ENCODE data around the gene PPY.
"Not testable (repeated sequence)": the region's sequence is repeated elsewhere in the genome, so short reads cannot be mapped to it uniquely, and the experiment has no call there.

PPY gene

DNA sequence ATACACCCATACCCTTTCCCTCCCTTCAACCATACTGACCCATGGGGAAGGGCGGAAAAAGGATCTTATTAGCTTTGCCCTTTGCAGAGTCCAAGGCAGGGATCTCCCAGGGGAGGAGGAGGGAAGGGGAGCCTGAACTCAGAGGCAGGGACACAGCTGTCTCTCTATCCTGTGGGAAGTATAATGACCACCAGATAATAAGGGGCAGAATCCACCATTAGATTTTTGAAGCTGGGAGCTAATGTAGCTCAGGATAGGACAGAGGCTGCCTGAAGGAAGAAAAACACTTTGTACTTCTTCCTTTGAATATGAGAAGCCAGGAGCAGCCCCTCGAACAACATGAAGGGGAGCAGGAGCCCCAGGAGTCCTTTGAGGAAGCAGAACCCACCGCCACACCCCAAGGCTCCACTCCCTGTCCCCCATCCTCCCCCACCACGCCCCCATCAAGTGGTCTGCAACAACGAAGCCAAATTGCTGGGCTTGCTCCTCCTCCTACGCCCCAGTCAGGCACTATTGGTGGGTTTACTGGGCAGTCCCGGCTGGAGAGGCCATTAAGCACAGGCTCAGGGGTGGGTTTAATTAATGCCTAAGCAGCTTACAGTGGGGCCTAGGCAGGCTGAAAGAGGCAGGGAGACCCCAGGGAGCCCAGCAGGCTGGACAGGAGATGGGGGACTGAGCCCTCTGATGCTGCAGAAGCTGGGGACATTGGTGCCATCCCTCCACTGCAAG is 40.3 kb downstream of the PPY start:
- DNase-seq, result no peak

- no peak for DNase-seq
Measured at GRCh38 chr17:43900858-43901754, 41.2 kb downstream of the PPY start.

DNA sequence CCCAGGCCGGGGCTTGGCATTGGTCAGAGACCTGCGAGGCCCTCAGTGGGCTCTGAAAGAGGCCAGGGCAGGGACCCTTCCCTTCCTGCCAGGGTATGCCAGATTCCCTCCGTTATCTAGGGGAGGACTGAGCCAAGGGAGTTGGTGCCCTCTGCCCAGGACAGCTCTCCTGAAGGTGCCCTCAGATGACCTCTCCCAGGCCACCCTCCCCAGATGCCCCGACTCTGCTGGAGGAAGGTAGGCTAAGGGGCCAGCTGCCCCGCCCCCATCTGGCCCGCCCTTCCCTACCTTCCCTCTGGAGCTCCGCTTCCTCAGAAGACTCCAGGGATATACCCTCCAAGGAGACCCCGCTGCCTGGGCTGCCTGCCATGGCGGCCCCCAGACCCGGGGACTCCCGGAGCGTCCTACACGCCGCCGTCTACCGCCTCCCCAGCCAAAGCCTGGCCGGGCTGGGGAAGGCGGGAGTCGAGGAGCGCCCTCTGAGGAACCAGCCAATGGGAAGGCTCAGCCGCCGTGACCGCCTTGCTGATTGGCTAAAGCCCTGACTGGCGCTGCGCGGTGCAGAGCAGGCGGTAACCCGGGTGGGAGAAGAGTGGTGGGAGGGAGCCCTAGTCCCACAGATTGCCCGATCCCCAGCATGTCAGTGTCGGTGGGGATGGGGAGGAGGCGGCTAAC is 42.0 kb downstream of the PPY start:
- DNase-seq, result peak; percentile 79

GRCh38 chr17:43898446-43898845 is 43.8 kb downstream of the PPY start:
- DNase-seq, result no peak

DNA sequence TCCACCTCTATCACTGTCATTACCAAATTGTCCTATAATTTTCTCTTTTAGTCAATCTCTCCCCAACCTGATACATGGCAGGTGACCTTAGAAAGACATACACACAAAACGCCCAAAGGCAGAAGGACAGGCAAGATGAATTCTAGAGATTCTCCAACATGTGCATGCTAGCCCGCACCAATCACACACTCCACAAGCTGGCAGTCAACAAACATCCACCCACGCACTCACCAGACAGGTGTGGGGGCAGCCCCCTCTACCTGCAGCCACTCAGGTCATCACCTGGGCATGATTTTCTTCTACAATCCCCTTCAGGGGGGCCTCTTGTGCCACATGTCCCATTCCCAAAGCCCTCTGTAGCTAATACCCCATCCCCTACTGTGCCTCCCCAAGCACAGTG is 44.4 kb downstream of the PPY start:
- DNase-seq, result no peak

- DNase-seq, result not testable (repeated sequence)
Measured at GRCh38 chr17:43894494-43894893, 47.8 kb downstream of the PPY start.

- DNase-seq, result no peak
Measured at GRCh38 chr17:43892647-43892952, 49.7 kb downstream of the PPY start.

DNA sequence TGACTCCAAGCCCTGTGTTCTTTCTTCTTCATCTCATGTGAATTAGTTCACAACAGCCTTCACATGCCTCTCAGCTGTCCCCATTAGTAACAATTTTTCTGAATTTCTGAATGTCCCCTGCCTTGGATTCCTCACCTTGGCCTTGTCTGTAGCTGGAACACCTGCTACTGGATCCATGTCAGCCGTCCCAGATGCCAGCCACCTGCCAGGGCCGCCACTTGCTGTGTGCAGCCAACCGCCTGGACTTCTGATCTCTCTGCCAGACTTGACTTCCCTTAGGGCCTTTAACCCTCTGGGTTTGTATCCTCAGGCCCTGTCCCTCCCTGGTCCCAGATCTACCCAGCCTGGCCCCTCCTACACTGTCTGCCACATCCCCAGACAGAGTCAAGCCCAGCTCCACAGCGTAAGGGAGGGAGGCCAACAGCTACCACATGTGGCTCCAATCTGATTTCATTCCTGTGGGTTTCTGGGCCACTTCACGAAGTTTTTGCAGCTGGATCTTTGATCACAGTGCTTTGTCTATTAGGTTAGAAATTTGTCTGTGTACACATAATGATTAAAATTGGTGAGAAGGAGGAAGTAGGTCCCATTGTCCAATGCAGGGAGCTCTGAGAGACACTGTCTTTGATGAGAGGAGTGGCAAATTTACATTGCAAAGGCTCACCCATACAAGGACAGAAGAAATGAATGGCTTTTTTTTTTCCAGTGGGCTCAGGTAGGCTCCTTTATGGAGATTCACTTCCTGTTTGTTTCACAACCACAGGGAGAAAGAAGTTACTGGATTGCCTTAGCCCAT is 50.2 kb downstream of the PPY start:
- no peak for DNase-seq
